RKO (cell line): ENCODE results near the gene RABGAP1.

Source experiments
- DNase-seq: peaks from one replicate; pipeline ENCODE4 v3.0.0-alpha.2; 2016; ENCODE audit warnings: low spot score

The RABGAP1 gene

DNA sequence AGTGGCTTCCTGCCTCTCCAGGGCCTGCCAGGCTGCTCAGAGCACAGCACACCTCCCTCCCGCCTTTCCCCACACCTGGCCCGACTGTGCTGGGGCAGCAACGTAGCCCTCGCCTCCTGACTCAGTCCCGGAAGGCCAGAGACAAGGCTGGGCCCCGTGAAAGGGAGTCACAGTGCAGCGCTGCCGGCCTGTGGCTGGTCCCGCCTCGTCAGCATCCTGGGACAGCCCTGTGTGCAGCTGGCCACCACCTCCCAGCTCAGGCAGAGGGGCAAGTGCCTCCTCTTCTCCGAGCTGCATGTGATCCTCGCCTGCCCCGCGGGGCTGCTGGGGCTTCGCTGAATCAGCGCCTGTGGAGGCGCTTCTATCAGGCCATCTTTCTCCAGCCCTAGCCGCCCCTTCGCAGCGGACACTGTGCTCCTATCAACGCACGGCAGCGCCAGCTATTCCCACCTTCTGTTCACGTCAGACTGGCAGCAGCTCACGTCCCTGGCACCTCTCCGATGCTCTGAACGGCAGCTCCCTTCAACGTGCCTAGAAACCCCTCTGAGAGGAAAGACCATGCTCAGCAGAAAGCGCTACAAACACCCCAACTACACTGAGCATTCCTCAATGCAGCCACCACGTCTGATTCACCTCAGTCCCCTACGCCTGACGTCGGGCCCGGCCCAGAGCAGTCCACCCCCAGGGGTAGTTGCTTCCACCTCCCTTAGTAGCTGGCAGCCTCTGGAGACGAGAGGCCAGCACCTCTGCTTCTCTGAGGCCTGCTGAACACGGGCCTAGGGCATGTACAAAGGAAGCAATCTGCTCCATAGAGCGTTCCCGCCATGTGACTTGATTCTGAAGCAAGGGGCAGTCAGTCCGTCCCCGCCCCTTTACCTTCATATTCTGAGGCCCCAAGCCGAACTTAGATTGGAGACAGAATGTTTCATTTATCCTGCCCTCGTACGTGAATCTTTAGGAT, 171.5 kb downstream of the RABGAP1 start:
- DNase-seq: no peak

DNA sequence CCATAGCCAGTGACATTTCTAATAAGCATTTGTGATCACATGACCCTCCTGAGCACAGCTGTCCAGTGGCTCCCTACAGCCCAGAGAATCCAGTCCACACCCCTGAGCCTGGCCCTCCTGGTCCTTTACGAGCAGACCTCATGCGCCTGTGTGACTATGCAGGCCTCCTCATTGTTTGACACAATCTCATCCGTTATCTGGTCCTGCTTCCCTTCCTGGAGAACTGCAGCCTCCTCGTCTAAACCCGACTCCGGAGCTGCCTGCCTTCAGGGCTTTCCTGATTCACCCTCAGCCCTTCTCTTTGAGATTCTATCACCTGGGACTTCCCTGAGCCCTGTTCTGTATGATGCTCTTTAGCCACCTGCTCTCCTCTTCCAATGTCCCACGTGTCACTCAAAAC, 172.4 kb downstream of the RABGAP1 start:
- DNase-seq: no peak

DNA sequence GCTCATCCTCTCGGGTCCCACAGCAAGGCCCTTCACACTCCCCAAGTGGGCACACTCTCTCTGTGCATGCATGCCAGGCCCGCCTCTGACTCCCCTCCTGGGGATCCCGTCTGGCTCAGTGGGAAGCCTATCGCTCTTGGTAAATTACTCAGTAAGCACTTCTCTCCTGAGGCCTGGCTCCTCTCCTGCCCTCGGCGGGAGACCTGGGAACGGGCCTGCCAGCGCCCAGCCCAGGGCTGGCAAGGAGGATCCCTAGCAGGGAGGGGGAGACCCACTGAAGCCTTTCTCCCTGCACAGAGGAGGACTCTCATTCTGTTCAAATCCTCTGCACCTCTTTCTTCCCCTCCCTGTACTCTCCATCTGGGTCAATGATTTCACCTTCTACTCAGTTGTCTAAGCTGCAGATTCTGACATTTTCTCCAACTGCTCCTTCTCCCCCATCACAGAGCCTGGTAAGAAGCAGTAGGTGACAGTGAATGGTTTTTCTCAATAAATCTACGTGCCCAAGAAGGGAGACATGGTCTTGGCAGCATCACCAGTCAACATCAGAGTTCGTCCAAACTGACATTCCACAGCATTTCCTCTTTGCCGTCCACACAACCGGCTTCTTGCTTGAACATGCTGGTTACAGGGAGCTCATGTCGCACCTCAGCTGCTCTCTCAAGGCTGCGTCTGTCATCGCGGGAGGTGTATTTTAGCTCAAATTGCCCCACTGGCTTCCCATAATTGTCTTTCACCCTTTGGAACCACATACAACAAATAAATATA, 174.5 kb downstream of the RABGAP1 start:
- no peak for DNase-seq

DNA sequence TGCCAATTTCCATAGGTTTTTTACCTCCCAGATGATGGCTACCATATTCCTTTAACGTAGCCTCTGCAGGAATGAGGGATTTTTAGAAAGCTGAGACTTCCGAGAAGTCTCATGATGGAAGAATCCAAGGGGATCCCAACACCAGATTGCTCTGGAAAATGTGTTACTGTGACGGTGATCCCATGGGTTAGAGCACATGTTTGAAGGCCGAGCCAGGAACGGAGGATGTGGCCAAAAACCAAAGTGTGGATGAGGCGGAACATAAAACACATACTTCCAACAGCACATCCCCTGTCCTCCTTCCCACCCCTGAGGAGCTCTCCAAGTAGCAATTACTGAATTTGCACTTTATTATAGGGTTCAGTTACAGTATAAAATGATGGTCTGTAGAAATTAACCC, 175.2 kb downstream of the RABGAP1 start:
- DNase-seq: no peak

DNA sequence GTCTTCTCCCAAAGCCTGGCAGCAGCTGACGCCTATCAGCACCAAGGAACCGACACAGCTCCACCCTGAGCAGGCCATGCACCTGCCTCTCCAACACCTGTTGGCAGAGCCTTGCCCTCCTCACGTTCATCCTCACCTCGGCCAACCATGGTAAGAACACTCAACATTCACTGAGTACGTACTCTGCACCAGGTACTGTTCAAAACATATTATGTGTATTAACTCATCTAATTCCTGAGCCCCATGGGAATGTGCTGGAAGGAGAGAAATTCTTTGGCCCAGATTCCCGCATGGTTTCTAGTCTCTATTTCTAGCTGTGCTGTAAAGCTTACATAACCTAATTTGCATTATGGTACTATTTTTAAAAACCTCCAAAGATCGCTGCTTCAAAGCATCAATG, 178.7 kb downstream of the RABGAP1 start:
- no peak for DNase-seq

DNA sequence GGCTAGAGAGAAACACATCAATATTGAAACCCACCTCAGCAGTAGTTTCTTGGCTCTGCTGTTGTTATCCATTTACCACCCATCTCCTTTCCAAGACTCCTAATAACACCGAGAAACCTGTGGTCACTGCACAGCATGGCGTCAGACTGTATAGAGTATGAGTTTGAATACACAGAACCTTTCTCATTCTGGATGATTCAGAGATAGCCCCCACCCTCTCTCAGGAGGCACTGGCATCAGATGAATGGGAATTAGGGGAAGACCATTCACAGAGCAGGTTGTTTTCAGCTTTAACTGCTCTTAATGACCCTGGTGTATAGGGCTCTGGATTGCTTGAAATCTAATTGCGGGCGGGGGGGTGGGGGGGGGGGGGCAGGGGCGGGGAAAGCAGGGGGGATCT, 179.3 kb downstream of the RABGAP1 start:
- DNase-seq: no peak

DNA sequence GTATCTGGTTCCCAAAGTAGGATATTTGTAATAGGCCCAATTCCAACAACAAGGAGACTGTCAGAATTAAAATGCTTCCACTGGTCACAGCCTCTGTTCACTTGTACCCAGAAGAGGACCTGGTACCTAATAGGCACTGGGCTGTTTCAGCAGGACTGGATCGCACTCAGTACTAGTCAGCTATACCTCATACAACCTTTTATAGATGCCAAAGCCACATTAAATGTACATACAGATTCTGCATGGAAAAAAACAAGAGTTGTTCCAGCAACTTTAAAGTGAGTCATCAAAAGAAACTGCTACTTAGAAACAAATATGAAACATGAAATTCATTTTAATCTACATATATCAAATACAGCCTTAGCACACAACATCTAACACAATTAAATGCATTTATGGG, 180.1 kb downstream of the RABGAP1 start:
- DNase-seq: no peak

DNA sequence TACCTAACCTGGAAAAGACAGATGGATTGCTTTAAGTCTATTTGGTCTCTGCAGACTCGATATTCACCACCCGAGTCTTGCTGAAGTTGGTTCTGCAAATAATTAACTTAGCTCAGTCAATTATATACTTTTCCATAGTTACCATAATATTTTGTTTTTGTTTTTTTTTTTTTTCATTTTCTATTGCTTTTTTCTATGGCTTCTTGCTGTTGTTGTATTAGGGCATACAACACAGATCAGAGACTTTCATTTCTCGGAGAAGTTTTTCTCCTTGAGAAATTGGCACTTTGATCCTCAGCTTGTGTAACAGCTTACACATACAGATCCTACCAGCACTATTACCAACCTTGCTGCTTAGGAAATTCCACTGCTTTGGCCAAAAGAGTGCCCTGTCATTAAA, 180.6 kb downstream of the RABGAP1 start:
- no peak for DNase-seq

DNA sequence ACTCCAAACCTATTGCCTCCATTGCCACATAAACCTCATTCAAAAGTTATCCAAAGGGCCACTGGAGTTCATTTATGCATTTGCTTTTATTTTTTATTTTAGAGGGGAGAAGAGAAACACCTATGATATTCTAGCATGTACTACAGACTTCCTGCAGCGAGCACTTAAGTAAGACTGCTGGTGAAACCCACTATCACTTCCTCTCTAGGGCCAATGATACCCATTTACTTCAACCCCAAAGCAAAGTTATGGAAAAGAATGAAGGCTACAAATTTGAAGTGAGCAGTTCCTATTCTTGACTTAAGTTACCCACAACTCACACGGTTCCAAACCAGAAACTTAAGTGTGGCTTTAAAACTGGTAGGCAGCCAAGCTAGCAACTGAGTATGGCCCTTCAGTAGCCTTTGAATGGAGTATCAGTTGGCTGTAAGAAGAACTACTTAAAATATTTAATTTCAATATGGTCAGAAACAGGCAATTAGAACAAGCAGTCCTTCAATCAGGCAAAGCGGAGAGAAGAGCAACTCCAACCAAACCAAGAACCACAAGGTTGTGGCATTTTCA, 186.8 kb downstream of the RABGAP1 start:
- DNase-seq: no peak

DNA sequence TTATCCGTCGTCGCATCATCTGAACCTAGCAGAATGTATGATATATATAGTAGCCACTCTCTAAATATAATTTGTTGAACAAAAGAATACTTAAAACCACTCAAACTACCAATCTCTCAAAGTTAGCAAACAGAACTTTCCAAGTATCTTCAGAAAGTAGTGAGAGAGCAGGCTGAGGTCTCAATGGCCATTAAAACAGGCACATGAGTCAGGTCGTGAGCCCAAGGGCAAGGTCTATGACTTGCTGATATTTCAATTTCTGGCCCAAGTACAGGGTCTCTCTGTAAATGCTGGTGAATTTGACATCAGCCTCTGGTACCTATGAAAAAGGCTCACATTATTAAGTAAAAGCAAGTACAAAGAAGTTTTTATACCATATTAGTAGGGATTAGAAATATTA, 187.8 kb downstream of the RABGAP1 start:
- no peak for DNase-seq

DNA sequence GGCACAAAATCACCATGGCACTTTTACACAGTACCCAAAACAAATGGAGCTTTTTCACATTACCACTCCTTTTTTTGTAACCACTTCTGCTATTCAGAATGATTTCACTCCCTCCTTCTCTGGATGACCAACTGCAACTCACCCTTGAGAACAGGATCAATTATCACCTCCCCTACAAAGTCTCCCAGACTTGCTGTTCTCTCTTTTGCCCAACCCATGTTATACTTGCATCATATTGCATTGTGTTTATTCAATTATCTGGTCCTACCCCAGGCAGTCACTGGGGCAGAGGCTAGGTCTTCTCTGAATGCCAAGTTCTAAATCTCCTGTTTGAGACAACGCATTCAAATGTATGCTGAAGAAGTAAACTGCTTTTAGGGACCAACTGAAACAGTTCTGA, 188.6 kb downstream of the RABGAP1 start:
- no peak for DNase-seq

DNA sequence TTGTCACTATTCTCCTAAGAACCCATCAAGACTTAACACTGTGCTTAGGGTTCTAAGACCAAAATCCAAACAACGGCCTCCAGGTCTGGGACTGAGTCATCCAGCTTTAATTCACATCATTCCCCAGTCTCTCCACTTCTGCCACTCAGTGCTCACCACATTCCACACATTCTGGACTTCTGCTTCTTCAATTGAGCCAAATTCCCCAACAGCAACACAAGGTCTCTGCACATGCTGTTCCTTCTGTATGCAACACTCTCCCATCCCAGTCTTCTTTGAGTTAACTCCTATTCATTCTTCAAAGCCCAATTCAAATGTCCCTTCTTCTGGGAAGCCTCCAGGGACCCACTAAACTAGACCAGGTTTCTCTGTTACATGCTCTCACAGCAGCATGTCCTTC, 190.4 kb downstream of the RABGAP1 start:
- no peak for DNase-seq

DNA sequence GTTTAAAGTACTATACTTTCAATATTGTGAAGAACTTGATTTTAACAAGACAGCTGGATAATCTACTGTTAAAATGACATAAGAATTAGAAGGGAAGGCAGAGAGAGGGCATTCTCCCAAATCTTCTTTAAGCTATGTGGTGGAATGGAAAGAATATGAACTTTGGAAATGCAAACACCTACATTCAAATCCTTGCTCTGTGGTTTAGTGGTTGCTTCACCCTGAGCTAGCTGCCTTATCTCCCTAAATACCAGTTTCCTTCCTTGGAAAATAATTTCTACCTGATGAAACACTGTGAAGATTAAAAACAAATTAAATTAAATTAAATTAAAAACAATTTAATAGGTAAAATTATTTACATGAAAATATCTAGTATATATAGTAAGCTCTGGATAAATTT, 191.2 kb downstream of the RABGAP1 start:
- DNase-seq: no peak

DNA sequence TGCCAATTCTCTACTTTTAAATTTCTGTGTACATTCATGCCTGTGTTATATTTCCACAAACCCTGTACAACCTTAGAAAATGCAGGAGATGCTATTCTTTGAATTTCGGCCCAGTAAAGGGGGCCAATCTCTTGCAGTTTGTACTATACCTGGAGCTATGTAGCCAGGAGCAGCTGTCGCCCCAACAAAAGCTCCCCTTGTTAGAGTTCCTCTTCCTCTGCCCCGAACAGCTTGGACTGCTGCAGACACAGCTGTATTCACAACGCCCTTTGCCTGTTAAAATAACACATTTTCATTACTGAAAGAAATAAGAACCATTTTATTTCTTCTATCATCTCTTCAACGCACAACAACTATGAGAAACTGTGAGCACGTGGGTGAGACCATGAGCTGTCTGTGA, 191.9 kb downstream of the RABGAP1 start:
- DNase-seq: no peak

DNA sequence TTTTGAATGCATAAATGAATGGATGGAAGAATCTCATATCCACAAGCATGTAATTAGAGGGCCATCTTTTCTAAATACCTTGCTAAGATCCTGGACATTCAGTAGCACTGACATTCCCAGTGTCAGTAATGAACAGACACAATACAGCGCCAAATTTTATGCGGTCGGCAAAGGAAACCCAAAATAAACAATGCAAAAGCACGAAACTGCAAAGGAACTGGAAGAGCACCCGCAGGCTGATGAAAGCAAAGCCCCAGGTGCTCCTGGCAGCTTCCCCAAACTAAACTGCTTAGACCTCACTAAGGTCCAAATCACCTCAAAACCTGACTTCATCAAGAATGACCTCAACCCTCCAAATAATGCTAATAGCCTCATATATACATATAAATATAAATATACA, 194.6 kb downstream of the RABGAP1 start:
- no peak for DNase-seq

DNA sequence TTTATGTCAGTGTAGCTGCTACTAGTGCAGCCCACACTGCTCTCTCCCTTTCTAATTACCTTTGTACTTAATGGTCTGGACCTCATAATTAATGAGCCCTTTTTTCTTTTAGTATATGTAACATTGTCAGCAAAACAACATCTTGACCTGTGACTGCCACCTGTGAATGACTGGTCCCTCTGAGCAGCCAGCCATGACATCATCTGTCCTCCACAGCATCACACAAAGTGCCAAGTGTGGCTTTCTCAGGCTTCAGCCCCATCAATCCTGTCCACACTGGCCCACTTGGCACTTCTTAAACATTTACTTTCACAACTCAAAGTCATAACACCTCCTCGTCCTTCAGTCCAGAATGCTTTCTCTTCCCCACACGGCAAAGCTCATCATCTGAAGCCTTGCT, 197.3 kb downstream of the RABGAP1 start:
- no peak for DNase-seq

DNA sequence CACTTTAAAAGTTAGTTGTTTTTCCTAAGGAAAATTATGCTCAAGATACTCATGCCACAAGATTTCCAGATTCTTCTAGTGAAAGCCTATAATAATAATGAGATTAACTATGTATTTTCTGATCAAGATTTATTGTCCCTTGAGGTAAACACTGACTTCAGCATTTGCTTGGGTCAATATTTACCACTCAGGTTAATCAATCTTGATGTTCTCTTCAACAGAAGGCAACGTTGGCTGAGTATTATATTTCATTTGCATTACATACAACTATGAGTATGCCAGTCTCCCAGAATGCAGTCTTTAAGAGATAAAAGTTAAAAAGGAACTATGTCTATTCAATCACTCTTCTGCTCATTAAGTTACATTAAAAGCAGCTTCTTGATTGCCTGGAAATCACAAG, 208.2 kb downstream of the RABGAP1 start:
- DNase-seq: no peak

DNA sequence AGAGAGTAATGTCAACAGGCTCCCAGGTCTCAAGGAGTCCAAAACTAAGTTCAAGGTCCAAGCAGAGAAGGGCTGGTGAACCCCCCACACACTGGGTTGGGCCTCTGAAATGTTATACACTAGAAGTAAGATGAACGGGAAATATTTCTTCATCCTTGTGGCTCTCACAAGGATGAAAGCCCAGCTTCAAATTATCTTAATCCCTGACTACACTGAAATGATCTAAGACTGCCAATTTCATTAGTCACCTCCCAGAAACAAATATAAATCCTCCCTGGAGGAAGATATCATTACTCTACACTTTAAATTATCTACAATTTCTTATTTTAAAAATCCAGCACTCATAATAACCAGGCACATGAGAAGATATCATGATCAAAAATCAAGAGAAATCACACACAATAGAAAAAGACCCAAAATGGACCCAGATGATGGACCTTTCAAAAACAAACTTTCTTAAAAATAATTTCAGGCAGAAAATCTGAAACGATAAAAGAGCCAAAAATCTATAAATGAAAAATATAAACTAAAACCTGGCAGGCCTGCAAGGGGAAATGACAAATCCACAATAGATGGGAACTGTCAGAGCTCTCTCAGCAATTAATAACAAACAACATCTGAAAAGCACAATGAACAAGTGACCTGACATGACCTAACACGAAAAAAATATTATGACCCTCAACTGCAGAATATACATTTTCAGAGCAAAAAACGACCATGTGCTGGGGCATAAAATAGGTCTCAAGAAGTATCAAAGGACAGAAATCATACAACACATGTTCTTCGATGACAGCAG, 210.1 kb downstream of the RABGAP1 start:
- DNase-seq: no peak
